ENCODE data around the gene MGLL.

DNA sequence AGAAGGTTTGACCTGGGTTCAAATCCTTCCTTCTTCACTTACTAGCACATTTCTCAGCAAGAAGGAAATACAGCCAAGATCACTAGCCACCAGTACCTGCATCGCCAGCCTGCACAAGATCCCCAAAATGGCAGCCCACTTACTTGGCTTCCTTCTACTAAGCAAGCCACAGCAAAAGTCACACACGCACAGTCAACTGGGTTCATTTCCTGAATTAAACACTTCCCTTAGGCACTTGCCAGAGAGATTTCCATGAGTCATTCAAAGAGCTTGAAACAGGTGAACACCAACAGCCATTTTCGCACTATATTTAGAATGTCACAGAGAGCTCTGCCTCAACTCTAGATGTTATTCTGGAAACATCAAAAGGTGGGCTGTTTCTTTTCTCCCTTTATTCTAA, 42.6 kb downstream of the MGLL start:
- TF ChIP-seq CTCF (IDR thresholded peaks at IDR 0.05) (no peak), POLR2A (IDR thresholded peaks at IDR 0.05) (no peak)

Data from ovary (tissue), 3 donors.